ENCODE data around the gene P4HA3. TPM values are rescaled to one million over a fixed set of nuclear protein-coding genes. Genes with fewer than 3 reads are reported as not detected.

P4HA3 gene
- total RNA-seq, 1 donor from 2014 or later = 36.3 TPM

DNA sequence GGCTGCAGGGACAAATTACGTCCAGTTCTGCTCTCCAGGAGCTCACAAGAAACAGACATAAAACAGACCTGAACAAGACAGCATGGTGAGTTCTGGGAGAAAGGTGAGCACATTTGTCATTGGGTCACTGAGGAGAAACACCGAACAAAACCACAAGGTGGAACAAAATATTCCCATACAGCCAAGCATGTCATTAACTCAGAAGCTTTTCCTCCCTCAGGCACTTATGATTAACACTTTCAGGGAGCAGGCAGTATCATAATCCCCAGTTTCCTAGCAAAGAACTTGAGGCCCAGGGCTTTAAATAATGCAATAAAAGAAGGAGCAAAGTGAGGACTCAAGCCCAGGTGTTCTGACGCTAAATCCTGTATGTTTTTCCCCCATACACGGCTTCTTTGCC lies 43.0 kb downstream of the P4HA3 start:
- no peak for DNase-seq (ENCODE audit: low read depth in 2 of 2)

GRCh38 chr11:74267014-74267413 lies 44.4 kb downstream of the P4HA3 start:
- DNase-seq (ENCODE audit: low read depth in 2 of 2) = no peak

DNA sequence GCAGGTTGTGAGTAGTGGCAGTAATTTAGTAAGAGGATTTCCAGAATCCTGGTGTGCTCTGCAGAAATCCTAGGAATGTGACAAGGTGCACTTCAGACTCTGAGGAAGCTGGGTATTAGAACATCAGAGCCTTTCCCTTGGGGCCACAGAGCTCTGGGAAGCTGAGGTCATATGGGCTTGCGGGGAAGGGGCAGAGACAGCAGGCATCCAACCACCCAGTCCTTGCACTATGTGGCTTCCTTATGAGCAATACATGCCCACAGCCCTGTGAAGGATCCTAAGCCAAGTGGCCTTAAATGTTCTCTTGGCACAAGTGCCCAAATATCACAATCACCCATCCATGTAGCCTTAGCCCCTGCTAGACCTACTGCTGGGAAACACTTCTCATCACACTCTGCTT lies 46.2 kb downstream of the P4HA3 start:
- DNase-seq (ENCODE audit: low read depth in 2 of 2) = no peak

GRCh38 chr11:74262725-74263124 lies 48.7 kb downstream of the P4HA3 start:
- DNase-seq (ENCODE audit: low read depth in 2 of 2) = no peak

DNA sequence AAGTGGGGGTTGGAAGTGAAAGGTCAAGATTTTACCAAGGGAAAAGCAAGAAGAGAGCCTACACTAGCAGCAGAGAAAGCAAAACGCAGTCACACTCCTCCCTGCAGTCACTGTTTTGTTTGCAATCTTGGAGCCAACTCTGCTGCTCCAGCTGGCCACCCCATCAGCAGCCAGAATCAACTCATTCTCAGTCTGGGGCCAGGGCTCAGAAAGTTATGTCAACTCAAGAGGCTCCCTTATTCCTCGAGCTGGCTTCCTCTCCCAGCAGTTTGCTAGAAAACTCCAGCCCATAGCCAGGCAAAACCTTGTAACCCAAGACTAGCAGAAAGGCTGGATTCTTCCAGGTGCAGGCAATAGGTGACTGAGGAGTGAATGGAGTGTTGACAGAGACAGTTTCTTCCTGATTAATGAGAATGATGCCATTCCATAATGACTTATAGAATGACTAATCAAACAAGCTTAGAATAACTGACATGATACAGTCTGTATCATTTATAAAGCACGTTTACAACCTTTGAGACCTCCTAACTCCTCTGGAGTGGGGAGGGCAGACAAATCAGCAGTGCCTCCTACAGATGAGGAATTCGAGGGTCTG lies 53.4 kb downstream of the P4HA3 start:
- peak; percentile 16 to 18 for DNase-seq (ENCODE audit: low read depth in 2 of 2)

DNA sequence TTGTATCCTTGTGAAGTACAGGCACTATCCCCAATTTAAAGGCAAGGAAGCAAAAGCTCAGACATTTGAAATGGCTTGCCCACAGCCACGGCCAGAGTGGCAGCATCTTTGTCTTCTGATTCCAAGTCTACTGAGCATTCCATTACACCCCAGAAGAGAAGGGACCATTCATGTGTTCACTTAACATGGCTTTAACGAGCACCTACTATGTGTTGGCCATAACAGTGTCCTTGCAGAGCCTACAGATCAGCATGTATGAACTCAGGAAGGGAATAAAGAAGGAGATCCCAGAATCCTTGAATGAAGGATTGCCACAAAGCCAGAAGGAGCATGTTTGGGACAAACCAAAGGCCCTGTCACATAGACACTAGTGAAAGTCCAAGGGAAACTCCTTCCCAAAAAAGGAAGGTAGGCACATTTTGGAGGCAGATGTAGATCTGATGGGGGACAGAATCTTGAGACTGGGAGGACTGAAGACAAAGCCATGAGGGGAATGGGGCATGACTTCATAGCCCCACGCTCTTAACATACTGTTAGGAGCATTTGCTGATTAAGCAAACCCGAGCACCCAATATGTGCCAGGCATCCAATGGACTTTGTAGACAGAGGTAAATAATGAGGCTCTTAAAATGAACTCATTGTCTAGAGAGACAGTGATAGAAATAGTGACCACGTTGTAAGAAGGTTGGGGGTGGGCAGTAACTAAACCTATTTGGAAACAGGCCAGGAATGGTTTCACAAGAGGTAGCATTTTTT lies 54.9 kb downstream of the P4HA3 start:
- DNase-seq (ENCODE audit: low read depth in 2 of 2) = no peak

- DNase-seq (ENCODE audit: low read depth in 2 of 2) = peak; percentile 69 to 81
Observed at GRCh38 chr11:74255741-74256375, 55.6 kb downstream of the P4HA3 start.

GRCh38 chr11:74253361-74253760 lies 58.1 kb downstream of the P4HA3 start:
- DNase-seq (ENCODE audit: low read depth in 2 of 2) = peak in 1 of 2 donors; percentile 87

DNA sequence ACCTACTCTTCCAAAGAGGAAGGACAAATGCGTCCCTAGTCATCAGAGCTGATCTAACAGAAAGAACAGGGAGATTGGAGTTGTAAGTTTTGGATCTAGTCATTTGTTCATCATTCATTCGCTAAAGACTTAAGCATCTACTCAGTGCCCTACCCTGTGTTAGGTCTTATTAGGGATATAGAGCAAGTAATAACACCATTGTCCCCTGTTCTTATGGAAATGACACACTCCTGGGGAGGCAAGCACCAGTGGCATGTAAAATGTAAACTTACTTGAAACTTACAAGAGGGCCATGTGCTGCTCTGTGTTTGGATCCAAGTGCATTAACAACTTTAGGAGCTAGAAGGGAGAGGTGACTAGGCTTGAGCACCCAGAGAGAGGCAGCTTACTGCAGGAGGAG lies 61.9 kb downstream of the P4HA3 start:
- DNase-seq (ENCODE audit: low read depth in 2 of 2) = no peak

- DNase-seq (ENCODE audit: low read depth in 2 of 2) = no peak
Observed at GRCh38 chr11:74248469-74248868, 63.0 kb downstream of the P4HA3 start.

- DNase-seq (ENCODE audit: low read depth in 2 of 2) = no peak
Observed at GRCh38 chr11:74238243-74238642, 73.2 kb downstream of the P4HA3 start.

- DNase-seq (ENCODE audit: low read depth in 2 of 2) = no peak
Observed at GRCh38 chr11:74237541-74237940, 73.9 kb downstream of the P4HA3 start.

DNA sequence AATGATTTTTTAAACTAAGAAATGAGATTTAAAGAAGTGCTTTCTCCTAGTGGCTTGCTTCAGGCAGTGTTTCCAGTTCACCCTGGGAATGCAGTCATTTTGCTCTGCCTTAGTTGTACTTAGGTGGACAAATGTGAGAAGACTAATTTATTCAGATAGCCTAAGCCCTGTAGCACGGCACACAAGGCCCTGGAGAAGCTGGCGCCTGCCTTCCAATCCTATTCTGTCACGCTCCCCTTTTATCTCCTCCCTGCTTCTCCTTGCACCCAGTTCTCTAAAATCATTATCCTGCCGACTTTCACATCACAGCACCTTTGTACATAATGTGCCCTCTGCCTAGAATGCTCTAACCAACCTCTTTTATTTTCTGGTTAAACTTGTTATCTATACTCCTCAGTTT lies 76.3 kb downstream of the P4HA3 start:
- no peak for DNase-seq (ENCODE audit: low read depth in 2 of 2)

GRCh38 chr11:74233683-74234082 lies 77.8 kb downstream of the P4HA3 start:
- DNase-seq (ENCODE audit: low read depth in 2 of 2) = no peak

- DNase-seq (ENCODE audit: low read depth in 2 of 2) = no peak
Observed at GRCh38 chr11:74232311-74232950, 79.0 kb downstream of the P4HA3 start.

DNA sequence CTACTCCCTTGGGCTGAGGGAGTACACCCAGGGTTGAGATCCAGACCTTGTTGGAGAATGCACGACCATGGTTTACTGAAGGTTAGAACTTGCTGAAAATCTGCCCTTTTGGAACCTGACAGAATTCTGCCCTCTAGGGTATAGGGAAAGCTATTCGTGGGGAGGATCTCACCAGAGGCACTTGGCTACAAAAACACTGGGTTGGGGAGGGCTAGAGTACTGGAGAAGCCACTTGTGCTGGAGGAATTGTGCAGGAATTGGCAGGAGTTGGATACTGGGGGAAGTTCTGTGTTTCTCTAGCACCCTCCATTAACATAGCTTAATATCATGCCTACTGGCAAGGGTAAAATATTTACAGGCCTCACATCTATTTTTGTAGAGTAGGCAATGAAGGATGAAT lies 84.5 kb downstream of the P4HA3 start:
- no peak for DNase-seq (ENCODE audit: low read depth in 2 of 2)

DNA sequence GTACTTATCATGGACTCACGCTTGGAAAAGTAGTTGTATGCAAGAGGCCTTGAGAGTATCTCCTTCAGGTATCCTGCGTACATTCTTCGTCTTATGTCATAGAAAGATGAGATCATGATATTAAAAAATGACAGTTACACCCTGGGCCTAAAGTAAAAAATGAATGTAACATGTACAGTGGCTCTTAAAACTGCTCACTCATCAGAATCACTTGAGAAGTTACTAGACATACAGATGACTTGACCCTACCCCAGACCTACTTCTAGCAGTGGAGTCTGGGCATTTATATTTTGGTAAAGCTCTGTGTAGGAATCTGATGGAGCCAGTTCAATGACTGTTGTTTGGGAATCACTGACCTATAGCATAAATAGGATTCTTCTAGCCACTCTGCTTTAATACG lies 85.9 kb downstream of the P4HA3 start:
- no peak for DNase-seq (ENCODE audit: low read depth in 2 of 2)

DNA sequence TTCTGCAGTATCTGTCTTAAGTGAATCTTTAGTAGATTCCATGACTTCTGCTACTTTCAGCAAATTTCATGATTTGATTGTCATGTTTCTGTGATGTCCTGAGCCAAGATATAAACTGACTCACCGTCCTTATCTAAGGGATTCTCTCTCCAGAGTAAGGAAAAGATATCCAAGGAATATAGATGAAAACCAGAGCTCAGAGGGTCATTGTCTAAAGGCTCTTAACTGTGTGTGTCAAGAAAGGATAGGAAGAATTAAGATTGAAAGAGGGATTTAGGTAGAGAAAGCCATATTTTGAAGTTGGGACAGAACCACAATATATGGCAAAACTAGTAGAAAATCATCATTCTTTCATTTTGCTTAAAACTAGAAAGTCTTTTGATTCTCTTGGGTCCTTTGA lies 89.6 kb downstream of the P4HA3 start:
- DNase-seq (ENCODE audit: low read depth in 2 of 2) = no peak

GRCh38 chr11:74220376-74220775 lies 91.1 kb downstream of the P4HA3 start:
- no peak for DNase-seq (ENCODE audit: low read depth in 2 of 2)
